Prostate gland (tissue), 2 donors: ENCODE measurements around the gene INCA1.

Experiments used
- POLR2A ChIP-seq: fragments of 450-650 bp; IDR thresholded peaks from one replicate; pipeline ENCODE4 v1.6.1; 2016; ENCODE audit warnings: antibody characterized with exemption, mild to moderate bottlenecking
- TF ChIP-seq, protein P1 (sequence below), 4 experiments: fragments of 200-600 bp in 2 of 4; fragments of 450-650 bp in 2 of 4; sonication (generic) in 2 of 4; IDR thresholded peaks; 1 replicate in 3 of 4; 2 replicates in 1 of 4; pipeline ENCODE4 v1.5.1; 2016 to 2019; ENCODE audit warnings: antibody characterized with exemption in 4 of 4, mild to moderate bottlenecking in 2 of 4, moderate library complexity in 2 of 4

DNA sequence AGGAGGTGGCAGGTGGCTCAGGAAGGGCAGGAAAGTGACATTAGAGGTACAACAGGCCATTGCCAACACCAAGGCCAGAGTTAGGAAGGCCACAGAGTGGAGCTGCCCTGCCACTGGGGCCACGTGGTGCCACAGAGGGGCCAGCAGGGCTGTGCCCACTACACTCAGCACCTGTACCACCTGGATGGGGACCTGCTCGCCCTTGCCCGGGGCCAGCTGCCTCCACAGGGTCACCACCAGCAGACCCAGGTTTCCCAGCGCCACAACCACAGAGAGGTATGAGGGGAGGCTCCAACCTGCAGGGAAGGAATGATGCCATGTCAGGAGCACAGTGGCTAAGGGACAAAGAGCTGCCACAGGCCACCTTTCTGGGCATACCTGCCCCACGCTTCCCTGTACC, 36.7 kb upstream of the INCA1 start:
- TF ChIP-seq, protein P1, sequence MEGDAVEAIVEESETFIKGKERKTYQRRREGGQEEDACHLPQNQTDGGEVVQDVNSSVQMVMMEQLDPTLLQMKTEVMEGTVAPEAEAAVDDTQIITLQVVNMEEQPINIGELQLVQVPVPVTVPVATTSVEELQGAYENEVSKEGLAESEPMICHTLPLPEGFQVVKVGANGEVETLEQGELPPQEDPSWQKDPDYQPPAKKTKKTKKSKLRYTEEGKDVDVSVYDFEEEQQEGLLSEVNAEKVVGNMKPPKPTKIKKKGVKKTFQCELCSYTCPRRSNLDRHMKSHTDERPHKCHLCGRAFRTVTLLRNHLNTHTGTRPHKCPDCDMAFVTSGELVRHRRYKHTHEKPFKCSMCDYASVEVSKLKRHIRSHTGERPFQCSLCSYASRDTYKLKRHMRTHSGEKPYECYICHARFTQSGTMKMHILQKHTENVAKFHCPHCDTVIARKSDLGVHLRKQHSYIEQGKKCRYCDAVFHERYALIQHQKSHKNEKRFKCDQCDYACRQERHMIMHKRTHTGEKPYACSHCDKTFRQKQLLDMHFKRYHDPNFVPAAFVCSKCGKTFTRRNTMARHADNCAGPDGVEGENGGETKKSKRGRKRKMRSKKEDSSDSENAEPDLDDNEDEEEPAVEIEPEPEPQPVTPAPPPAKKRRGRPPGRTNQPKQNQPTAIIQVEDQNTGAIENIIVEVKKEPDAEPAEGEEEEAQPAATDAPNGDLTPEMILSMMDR (IDR thresholded peaks at IDR 0.05) = no peak
- no peak for TF ChIP-seq POLR2A
